GM18519 (cell line): ENCODE measurements around the gene TBC1D14.
A peak's percentile ranks its signal among the peaks of the same experiment; 100 is the strongest.
"Not testable (repeated sequence)": the region's sequence is repeated elsewhere in the genome, so short reads cannot be mapped to it uniquely, and the experiment has no call there.

ENCODE experiments used
- ATAC-seq: cut with Tn5 transposase; IDR thresholded peaks from one replicate; pipeline ENCODE4 v1.9.1; 2021; ENCODE audit warnings: mild to moderate bottlenecking, moderate library complexity; ENCODE audit not compliant: unreplicated experiment, low FRiP score

The TBC1D14 gene

DNA sequence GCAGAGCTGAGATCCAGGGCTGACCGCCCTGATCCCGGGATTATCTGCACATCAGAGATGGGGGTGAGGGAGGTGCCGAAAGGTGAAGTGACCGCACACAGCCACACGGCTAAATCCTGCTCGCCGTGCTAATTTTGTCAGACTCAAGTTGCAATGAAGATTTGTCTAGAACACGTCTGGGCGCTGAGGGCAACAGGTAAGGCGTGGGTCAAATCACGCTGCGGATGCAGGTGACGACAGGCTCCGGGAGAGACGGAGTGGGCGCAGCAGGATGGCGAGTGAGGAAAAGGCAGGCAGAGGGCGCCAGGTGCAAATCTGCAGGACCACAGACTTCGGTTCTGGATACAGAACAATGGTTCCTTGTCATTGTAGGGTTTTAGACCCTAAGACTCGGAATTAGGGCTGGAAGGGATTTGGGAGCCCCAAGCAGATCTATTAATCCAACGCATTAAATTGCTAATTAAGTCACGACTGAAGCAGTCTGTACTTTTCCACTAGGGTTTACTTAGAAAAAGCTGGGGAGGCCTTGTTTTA lies 1.9 kb upstream of the TBC1D14 start:
- no peak for ATAC-seq

- no peak for ATAC-seq
These were observed 1.1 kb upstream of the TBC1D14 start for GRCh38 chr4:6908432-6909112.

GRCh38 chr4:6909970-6910339 lies 329 bp downstream of the TBC1D14 start:
- ATAC-seq: no peak

GRCh38 chr4:6910340-6910959 lies 824 bp downstream of the TBC1D14 start:
- no peak for ATAC-seq

GRCh38 chr4:6910960-6911874 lies 1.6 kb downstream of the TBC1D14 start:
- no peak for ATAC-seq

- not testable (repeated sequence) for ATAC-seq
These were observed 2.3 kb downstream of the TBC1D14 start for GRCh38 chr4:6911917-6912316.

- no peak for ATAC-seq
These were observed 2.8 kb downstream of the TBC1D14 start for GRCh38 chr4:6912441-6912840.

DNA sequence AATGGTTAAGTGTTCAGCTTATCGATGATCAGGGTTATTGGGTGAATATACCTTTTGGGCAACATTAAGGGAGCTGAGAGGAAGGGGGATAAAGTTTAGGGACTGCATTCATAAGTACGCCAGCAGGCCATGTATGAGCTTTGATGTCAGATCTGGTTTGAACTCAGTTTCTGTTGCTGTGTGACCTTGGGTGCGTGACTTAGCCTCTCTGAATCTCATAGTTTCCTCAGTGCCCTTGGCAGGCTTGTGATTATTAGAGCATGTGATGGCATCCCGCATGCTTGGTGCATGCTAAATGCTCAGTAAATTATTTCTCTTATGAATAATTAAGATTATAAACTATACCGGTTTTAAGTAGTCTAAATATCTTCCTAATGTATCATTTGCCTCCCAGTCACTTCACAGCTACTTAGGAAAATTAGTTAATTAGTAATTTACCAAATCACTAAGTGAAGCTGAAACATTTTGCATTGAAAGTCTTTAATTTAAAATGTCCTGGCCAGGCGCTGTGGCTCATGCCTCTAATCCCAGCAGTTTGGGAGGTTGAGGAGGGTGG lies 3.8 kb downstream of the TBC1D14 start:
- no peak for ATAC-seq

DNA sequence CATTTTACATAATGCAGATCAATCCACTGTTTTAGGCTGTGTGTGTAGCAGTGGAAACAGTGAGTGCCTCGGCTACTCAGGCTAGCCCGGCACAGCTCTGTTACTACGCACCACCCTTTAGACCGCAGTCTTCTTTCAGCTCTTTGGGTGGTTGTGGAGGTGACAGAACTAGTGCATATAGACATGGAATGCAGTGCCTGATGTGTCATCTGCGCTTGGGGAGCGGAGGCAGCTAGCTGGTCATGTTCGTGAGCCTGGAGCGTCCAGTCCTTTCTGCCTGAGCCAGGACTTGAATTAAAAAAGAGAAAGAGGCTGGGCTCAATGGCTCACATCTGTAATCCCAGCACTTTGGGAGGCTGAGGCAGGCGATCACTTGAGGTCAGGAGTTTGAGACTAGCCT lies 4.8 kb downstream of the TBC1D14 start:
- ATAC-seq: no peak

- ATAC-seq: no peak
These were observed 5.7 kb downstream of the TBC1D14 start for GRCh38 chr4:6915041-6916005.

- no peak for ATAC-seq
These were observed 6.5 kb downstream of the TBC1D14 start for GRCh38 chr4:6916069-6916586.

- no peak for ATAC-seq
These were observed 7.2 kb downstream of the TBC1D14 start for GRCh38 chr4:6916587-6917460.

- peak; percentile 71 for ATAC-seq
These were observed 8.0 kb downstream of the TBC1D14 start for GRCh38 chr4:6917461-6918271.

- ATAC-seq: no peak
These were observed 8.7 kb downstream of the TBC1D14 start for GRCh38 chr4:6918338-6918737.

DNA sequence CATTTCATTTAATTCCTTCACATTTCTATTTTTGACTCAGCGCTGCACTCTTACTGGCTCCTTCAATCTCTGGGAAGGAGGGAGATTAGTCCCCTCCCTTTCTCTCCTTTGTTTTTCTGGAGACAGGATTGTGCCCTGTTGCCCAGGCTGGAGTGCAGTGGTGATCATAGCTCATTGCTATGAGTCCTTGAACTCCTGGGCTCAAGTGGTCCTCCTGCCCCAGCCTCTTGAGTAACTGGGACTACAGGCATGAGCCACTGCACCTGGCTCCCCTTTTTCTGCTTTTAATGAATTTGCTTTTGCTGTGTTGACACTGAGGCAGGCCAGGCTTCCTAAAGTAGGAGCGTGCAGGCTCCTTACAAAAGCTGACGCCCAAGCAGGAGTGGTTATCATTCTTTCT lies 10.5 kb downstream of the TBC1D14 start:
- no peak for ATAC-seq

GRCh38 chr4:6923507-6923906 lies 13.9 kb downstream of the TBC1D14 start:
- ATAC-seq: no peak

DNA sequence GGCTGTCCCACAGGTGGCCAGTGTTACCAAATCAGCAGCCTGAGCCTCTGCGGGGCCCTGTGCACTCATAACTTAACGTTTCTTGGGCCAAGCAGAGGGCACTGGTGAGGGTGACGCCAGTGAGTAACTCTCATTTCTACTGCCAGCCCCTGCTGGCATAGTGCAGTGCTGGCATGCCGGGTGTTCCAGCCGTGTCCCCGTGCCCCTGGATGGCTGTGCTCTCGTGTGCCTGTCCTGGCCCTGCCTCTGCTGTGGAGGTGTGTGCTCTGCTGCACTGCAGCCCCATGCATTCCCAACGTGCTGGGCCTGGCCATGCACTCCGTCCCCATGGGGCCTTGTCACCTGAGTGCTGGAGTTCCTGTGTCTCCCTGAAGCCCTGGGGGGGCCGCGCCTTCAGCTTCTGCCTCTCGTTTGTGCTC lies 14.7 kb downstream of the TBC1D14 start:
- no peak for ATAC-seq

- ATAC-seq: no peak
These were observed 15.8 kb downstream of the TBC1D14 start for GRCh38 chr4:6925357-6925836.
